Left renal pelvis (tissue), 4 donors: ENCODE measurements around the gene ADGRB2. TPM values are rescaled to one million over a fixed set of nuclear protein-coding genes. Genes with fewer than 3 reads are reported as not detected.

Source experiments
- DNase-seq, 4 donors: peaks; one replicate each; pipeline ENCODE4 v3.0.0-alpha.2; 2013; ENCODE audit warnings: low read depth in 4 of 4, low spot score in 3 of 4
- polyA plus RNA-seq, 4 donors: library from polyadenylated mRNA; unstranded; fragments of 120-200 nt; gene quantifications; one replicate each; pipeline ENCODE4 v1.2.1, GENCODE V29; 2013; ENCODE audit not compliant: insufficient read length in 4 of 4

Gene ADGRB2
- polyA plus RNA-seq, 4 donors = 12.0 to 26.6 (median 15.8) TPM

DNA sequence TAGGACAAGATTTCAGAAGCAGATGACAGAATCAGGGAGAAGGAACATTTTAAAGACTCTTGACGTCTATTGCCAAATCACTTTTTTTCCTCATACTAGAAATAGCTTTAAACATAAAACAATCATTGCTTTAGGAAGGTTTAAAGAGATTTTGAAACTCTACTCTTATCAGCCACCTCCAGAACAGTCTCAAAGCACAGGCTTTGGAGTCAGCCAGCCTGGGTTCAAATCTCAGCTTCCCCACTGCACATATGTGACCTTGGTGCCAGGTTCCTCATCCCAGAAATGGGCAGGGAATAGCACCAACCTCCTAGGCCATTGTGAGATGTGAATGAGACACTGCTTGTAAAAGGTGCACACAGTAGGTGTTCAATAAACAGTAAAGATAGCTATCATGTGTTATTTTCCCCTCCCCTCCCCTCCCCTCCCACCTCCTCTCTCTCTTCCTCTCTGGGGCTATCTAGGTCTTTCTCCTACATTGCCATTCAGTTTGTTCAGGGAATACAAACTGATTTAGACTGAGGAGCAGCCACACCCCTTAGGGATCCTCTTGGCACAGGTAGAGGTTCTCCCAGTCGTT, 31.0 kb upstream of the ADGRB2 start:
- no peak for DNase-seq

DNA sequence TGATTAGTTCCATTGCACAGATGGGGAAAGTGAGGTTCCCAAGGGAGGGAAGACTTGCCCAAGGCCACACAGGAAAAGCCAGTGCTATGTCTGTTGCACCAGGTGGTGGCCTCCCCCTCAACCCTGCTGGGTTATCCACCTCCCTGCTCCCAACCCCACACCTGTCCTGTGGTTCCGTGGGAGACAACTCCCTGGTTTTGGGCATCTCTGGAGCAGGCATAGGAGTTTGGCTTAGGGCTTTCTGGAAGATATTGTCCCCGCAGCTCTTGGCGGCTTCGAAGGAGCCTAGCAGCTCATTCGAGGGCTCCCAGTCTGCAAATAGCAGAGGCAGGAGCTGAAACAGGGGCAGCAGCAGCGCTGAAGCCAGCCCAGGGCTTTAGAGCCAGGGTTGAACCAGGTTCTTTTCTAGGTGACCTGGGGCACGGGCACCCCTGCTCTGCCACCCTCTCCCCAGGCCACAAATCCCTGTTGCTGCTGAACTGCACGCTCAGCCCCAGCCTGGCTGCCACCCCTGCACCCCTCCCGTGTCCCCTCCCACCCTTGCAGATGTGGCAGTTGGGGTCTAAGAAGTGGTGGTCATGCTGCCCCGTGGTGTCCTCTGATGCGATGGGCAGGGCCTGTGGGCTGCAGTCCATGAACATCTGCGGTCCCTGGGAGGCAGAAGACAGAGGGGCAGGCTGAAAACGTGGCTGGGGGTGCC, 29.6 kb upstream of the ADGRB2 start:
- no peak for DNase-seq

DNA sequence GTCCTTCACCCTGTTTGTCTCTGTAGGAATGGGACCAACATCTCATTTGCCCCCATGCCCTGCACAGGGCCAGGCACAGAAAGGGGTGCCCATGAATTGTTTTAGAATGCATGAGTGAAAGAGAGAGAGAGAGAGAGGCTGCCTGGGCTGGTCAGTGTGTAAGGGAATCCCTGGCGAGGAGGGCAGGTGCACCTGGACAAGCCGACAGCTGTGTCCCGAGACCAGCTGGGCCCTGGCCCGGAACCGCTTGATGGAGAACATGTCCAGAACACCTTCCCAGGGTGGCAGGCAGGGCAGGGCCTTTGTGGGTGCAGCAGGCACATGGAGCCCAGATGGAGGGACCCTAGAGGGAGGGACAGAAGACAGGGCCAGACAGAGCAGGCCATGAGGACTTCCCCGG, 28.9 kb upstream of the ADGRB2 start:
- no peak for DNase-seq

DNA sequence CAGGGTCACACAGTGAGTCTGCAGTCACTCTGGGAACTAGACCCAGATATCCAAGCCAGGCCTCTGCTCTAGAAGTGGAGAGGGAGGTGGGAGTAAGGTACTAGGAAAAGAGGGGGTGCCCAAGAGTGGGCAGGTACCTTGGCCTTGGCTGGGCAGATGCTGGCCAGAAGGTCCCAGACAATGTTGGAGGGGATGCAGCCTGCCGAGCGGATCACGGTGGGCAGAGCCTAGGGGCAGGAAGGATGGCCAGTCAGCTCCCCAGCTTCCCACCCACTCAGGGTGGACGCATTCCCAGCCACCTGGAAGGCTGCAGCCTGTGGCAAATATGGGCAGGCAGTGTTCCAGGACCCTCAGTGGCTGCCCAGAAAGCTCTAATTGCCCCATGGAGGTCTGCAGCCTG, 28.4 kb upstream of the ADGRB2 start:
- no peak for DNase-seq

DNA sequence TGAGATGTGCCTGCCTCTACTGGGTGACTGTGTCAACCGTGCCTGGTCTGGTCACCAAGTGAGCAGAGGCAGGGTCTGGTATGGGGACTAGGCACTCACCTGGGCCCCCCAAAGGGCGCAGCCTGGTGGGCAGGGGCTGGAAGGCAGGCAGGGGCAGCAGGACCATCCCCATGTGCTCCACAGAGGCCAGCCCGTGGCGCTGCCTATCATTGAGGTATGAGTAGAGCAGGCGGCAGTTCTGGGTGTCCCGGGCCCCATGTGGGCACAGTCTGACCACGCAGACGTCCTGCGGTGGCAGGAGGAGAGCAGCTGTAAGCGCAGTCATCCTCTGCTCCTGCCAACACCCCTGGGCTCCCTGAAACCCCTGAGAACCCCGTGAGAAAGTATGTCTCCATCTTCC, 28.0 kb upstream of the ADGRB2 start:
- DNase-seq = no peak

DNA sequence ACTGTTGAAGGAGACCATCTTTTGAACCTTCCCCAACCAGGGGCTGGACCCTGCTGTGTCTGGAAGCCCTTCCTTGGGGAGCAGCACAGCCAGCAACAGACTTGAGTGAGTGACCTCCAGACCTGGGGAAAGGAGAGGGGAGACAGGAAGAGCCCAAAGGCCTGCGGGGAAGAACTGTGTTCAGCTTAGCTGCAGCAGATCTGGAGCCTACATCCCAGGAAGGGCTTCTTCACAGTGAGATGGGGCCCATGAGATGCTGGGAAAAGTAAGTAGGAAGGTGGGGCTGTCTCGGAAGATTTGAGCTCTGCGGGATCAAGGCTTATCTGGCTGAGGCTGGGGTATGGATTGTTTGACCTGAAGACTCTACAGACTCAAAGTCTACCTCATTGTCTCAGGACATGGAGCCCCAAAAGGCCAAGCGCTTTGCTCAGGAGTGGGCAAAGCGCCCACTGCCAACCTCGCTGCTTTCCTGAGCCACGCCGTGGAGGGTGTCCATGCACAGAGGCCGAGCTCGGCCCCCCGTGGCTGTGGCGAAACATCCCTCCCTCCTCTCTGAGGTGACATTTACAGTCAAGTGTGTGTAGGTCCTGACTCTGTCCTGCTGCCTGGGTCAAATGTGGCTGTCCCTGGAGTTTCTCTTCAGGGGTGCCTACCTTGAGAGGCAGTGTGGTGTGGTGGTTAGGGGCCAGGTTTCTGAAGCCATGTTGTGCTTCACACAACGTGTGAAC, 27.2 kb upstream of the ADGRB2 start:
- no peak for DNase-seq

DNA sequence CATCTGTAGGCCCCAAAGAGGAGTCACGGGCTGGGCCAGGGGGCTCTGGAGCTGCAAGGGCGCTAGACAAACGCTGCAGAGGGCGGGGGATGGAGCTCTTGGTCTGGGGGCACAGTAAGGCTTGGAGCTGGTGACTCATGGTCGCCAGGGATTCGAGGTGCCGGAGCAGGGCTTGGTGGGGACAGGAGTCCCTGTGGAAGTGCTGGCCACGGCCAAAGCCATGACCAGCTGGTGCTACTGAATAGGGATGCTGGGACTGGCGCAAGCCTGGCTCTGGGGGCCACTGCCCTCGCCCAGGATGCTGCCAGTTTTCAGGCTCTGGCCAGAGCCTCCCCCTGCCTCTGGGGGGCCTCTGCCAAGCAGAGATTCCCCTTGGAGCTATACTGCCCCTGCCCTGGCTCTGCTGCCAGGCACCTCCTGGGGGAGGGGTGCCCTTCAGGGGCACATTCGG, 26.5 kb upstream of the ADGRB2 start:
- DNase-seq = no peak

DNA sequence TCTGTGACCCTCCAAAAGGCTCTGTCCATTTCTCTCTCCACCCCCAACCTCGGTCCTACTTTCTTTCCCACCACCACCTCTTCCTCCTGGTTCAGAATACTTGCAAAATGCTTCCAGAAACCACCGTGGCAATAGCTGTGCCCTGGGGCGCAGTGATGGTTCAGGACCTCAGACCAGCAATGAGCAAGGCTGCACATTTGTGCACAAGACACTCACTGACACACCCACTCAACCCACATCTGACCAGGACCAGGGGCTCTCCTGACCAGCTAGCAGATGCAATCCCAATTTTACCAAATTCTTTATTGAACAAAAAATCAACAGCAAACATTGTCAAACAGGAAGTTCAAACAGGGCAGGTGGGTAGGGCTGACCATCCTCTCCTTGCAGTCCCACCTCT, 26.0 kb upstream of the ADGRB2 start:
- DNase-seq = no peak

DNA sequence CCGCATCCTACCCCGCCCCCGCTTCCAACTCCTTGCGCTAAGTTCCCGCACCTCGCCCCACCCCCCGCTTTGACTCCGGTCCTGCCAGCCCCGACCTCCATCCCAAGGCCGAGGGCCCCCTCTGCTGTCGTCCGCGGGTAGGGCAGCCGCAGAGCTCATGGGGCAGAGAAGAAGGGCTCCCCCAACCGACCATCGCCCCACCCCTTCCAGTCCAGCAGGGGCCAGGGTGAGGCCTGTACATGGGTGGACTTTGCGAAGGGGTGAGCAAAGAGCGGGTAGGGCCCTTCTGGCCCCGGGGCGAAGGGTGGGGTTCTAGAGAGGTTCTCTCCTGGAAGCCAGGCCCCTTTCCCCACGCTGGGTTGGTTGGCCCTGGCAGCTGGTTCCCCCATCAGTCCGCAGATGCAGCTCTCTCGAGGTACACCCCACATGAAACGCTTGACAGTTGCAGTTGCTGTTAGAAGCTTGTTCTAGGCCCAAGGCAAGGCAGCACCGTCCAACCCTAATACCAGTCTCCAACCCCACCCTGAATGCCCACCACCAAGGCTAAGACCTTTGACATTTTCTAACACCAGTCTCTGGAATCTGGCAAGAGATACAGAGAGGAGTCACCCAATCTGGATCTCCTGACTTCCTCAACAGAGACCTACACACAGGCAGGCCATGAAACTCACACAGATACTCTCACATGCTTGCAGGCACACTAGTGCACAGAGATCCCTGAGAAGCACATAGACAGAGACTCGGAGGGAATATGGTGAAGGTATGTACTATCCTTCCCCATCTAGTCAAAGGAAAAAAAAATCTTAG, 25.3 kb upstream of the ADGRB2 start:
- peak in 2 of 4 donors; percentile 77 to 80 for DNase-seq

DNA sequence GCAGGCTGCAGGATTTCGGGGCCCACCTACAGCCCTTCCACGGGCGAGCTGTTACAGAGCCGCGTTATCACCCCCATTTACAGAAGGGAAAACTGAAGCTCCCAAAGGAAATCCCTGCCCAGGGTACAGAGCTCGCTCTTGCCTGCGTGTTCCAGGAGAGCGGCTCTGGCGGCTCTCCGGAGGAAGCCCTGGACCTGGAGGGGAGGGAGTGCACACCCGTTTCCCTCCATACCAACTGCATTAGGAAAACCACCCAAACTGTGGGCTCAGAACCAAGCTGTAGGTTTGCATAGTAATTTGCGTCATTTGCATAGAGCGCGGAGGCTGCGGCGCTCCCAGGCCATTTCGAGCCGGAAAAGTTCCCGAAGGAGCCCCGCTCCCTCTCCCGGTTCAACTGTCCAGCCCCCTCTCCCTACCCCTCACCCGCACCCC, 24.7 kb upstream of the ADGRB2 start:
- no peak for DNase-seq

DNA sequence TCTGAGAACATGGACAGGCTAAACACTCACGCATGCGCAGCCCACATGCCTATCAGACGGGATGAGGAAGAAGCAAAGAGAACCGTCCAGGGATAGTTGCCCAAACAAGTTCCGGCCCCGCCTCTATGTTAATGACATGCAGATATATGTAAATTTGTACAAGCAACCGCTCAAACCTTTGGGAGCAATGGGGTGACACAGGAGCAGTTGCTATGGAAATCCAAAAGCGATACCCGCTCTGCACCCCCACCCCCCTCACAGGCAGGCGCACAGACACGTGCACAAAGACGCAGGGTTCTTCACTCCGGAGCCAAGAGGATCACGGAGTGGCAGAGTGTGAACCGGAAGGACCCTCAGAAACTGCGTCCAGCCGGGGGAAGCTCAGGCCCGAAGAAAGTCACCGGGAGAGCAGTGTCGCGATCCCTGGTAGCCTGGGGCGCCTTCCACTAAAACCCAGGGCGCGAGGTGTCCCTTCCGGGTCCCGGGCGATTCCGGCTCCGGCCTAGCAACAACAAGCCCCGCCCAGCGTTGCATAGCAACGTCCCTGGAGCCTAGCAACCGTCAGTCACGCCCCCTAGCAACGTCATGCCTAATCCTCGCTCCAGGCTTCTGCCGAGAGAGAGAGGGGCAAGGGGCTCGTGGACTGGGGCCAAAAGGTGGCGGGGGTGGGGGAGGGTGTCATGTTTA, 24.1 kb upstream of the ADGRB2 start:
- DNase-seq = peak in 2 of 4 donors; percentile 75 to 78

DNA sequence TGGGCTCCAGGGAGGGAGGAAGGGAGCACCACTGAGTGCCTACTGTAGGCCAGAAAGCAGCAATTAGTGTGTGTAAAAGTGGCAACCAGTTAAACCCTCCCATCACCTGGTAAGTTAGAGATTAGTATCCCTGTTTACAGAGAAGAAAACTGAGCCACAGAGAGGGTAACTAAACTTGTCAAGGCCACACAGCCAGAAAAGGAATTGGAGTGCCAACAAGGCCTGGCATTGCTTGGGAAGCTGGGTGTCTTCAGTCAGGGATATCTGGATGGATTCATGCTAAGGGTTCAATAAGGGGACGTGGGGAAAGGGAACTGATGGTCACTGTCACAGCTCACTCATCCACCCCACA, 23.6 kb upstream of the ADGRB2 start:
- no peak for DNase-seq

DNA sequence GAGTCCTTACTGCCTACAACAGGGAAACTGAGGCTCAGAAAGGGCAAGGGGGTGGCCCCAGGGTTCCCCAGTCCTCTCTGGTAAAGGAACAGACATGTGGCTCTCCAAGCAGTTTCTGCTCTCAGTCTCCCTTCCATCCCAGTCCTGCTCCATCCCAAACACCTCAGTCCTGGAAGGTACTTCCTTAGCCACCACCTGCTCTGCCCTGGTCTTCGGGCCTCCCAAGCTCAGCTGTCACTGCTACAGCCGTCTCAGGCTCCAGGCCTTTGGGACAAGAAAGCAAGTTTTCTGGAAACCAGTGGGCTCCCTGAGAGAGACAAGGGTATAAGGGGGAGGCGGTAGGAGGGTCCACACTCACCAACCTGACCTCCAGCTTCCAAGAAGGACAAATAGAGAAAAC, 23.1 kb upstream of the ADGRB2 start:
- DNase-seq = no peak

DNA sequence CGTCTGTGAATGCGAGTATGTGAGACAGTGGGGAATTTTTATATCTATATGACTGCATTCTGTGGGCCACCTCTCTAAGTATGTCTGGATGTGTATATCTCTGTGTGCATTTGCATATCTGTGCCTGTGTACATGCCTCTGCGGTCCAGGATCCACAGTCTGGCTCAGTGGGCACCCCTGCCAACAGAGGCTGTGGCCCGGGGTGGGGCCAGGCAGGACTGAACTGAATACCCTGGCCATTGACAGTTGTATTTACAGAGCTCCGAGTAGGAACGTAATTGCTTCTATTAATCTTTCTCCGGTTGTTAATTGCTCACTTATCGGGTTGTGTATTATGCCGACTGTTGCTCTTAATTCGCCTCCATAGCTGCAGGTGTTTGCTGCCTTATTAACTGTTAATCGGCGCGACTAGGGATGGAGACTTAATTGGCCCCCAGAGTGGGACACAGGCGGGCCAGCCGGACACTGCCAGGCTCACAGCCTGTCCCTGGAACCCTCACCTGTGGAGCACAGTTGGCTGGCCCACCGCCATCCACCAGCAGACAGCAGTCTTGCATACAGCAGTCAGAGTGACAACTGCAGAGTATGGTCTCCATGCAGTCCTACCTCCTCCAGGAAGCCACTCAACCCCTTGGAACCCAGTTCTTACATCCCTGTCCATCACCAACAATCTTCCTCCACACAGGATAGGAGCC, 22.4 kb upstream of the ADGRB2 start:
- DNase-seq = no peak

DNA sequence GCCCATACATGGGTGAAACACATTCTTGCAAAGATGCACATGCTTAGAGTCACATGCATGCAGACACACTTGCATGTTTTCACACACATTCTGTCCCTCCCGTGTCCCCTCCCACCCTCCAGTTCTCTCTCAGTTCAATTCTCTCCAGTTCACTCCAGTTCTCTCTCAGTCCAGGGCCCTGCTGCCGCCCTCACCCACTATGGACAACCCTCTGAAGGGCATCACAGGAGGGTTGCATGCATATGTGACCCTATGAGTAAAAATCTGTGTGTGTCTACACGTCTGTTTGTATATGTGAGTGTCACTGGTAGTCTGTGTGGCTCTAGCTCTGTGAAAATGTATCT, 21.8 kb upstream of the ADGRB2 start:
- no peak for DNase-seq

DNA sequence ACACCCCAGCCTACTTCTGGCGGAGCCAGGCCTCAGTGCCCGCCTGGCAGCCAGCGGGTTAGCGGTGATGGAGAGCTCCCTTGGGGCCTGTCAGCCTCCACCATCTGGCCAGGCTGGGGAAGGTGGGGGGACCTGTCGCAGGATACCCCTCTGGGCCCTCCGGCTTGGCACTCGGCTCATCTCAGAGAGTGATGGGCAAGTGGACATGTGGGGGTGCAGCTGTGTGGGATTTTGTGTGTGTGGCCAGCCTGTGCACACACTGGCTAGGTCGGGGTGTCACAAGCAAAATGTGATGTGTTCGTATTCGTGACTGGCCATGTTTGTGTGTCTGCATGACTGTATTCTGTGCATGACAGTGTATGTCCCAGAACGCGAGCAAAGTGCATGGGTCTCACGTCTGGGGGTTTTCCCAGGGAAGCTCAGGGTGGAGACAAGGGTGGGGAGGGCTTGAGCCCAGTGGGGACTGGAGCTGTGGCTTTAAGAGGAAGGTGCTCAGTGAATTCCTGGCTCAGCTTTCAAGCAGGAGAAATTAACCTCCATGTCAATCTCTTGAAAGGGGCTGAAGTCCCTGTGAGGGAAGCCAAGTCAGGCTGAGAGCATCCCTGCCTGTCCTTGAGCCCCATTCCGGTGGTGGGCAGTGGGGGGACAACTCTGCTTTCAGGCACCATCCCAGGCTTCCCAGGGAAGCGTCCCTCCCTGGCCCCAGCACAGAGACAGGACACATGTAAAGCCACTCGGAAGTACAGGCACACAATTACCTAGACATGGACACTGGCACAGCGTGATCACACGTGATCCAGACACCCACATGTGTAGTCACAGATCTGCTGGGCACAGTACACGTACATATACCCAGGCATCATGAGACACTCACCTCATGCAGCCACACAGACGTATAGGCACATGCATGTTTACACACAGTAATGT, 21.1 kb upstream of the ADGRB2 start:
- DNase-seq = no peak

DNA sequence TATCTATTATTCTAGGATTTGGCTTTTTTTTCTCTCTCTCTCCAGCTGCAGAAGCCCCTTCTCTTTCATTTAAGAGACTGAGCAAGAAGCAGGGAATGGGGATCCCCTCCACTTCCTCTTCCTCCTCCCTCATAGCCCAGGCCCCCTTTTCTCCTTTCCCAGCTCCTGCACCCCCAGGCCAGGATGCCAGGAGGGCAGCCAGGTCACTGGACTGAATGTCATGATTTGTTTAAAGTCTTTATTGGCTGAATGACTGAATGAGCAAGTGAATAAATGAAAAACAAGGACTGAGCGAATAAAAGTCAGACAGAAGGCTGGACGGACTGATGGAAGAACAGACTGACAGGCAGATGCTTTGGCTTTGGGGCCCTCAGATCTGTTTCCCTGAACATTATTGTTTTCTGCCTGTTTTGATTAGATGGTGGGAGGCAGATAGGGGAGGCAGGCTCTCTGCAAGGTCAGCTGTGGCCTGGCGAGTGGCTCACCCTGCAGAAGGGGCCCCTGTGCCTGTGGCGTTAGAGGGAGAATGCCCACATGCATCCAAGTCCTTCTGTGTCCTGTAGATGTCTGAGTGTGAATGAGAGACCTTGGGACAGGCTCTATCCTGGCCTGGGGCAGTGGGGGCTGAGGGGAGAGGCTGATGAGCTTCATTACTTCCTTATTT, 20.3 kb upstream of the ADGRB2 start:
- DNase-seq = no peak

DNA sequence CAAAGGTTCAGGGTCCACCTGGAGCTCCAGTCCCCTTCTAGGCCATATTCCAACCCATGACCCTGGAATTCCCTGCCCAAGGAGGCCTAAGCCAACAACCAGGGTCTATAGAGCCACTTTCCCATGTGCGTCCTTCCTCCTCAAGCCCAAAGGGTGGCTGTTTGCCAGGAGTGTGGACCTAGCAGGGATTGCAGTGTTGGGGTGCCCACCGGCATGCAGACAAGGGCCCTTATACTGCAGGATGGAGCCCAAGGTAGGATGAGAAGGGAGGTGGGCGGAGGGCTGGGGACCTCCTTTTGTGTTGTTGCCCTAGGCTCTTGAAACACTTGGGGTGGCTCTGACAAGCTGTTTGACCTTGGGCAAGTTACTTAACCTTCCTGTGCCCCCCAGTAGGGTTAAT, 19.7 kb upstream of the ADGRB2 start:
- DNase-seq = no peak
